ENCODE measurements around the gene THRB.

DNA sequence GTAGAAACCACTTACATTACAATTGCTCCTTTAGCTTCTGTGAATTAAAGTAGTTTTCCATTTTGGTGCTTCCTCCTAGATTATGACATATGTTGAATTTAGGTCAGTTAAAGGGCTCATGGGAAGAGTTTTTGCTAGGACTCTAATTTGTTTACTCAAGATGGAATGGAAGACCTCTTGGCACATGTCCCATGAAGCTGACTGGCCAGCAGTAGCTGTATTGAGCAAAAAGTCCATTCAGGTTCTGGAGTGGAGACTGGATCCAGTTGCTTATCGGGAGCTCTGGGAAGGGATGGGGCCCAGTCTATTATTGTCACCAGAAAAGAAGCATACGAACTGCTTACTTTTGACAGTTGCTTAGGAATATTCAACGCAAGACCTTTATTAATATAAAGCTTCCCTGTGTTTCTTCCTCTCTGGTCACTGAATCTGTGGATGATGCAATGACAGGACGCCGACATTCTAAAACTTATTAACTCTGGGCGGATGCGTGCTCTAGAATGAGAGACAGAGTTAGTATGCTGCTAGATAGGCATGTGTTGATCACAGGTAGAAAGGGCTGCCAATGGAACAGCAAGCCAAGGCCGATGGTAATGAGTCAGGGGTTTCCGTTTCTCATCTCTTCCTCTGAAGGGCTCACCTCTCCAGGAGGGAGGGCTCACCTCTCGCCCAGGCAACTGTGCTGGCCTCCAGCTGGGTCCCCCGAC, 393.8 kb downstream of the THRB start:
- TF ChIP-seq, protein P1, sequence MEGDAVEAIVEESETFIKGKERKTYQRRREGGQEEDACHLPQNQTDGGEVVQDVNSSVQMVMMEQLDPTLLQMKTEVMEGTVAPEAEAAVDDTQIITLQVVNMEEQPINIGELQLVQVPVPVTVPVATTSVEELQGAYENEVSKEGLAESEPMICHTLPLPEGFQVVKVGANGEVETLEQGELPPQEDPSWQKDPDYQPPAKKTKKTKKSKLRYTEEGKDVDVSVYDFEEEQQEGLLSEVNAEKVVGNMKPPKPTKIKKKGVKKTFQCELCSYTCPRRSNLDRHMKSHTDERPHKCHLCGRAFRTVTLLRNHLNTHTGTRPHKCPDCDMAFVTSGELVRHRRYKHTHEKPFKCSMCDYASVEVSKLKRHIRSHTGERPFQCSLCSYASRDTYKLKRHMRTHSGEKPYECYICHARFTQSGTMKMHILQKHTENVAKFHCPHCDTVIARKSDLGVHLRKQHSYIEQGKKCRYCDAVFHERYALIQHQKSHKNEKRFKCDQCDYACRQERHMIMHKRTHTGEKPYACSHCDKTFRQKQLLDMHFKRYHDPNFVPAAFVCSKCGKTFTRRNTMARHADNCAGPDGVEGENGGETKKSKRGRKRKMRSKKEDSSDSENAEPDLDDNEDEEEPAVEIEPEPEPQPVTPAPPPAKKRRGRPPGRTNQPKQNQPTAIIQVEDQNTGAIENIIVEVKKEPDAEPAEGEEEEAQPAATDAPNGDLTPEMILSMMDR (IDR thresholded peaks at IDR 0.05; ENCODE audit: insufficient read depth, low read length, poor library complexity, severe bottlenecking) = no peak
- no peak for TF ChIP-seq EZH2phosphoT487 (conservative IDR thresholded peaks at IDR 0.05; ENCODE audit: low read length)

All from SU-DHL-6 (cell line).